HEK293T (cell line): ENCODE data around the gene CKS1B.

Experiments used
- CTCF ChIA-PET: fragments of 350-600 bp; formaldehyde crosslinking; extraction: SDS; loops from one replicate; lab custom pipeline; 2021; ENCODE audit warnings: antibody characterized with exemption, inconsistent platforms; lab: Yijun Ruan, JAX
- POLR2A ChIA-PET: fragments of 350-600 bp; formaldehyde crosslinking; extraction: SDS; loops from one replicate; lab custom pipeline; 2020; ENCODE audit warnings: antibody characterized with exemption, inconsistent platforms; lab: Yijun Ruan, JAX
- DNase-seq: peaks from one replicate; pipeline ENCODE4 v3.0.0; 2012; ENCODE audit warnings: mixed read lengths; ENCODE audit errors: extremely low spot score
- ARNT ChIP-seq: fragments of 450-650 bp; IDR thresholded peaks from 2 replicates; pipeline ENCODE4 v1.6.1; 2017; ENCODE audit warnings: mild to moderate bottlenecking
- BHLHE40 ChIP-seq: fragments of 450-650 bp; IDR thresholded peaks from 2 replicates; pipeline ENCODE4 v1.6.1; 2016; ENCODE audit warnings: mild to moderate bottlenecking, moderate library complexity, borderline replicate concordance
- CTBP1 ChIP-seq: fragments of 450-650 bp; IDR thresholded peaks from 2 replicates; pipeline ENCODE4 v1.6.1; 2016; ENCODE audit warnings: borderline replicate concordance
- ELF4 ChIP-seq: fragments of 450-650 bp; IDR thresholded peaks from 2 replicates; pipeline ENCODE4 v1.6.1; 2017; ENCODE audit warnings: antibody characterized with exemption
- FOXA1 ChIP-seq: fragments of 450-650 bp; IDR thresholded peaks from 2 replicates; pipeline ENCODE4 v1.6.1; 2016; ENCODE audit warnings: mild to moderate bottlenecking
- FOXK2 ChIP-seq: fragments of 450-650 bp; IDR thresholded peaks from 2 replicates; pipeline ENCODE4 v1.6.1; 2016; ENCODE audit warnings: mild to moderate bottlenecking
- FOXM1 ChIP-seq: fragments of 450-650 bp; IDR thresholded peaks from 2 replicates; pipeline ENCODE4 v1.6.1; 2017; ENCODE audit warnings: mild to moderate bottlenecking, borderline replicate concordance
- HDGF ChIP-seq: fragments of 450-650 bp; IDR thresholded peaks from 2 replicates; pipeline ENCODE4 v1.6.1; 2017; ENCODE audit warnings: antibody characterized with exemption, borderline replicate concordance
- L3MBTL2 ChIP-seq: fragments of 450-650 bp; conservative IDR thresholded peaks from 2 replicates; pipeline ENCODE4 v1.6.1; 2016; ENCODE audit warnings: mild to moderate bottlenecking
- LEF1 ChIP-seq: fragments of 450-650 bp; IDR thresholded peaks from 2 replicates; pipeline ENCODE4 v1.6.1; 2017; ENCODE audit warnings: mild to moderate bottlenecking, borderline replicate concordance
- NFRKB ChIP-seq: fragments of 450-650 bp; IDR thresholded peaks from 2 replicates; pipeline ENCODE4 v1.6.1; 2016; ENCODE audit warnings: mild to moderate bottlenecking, moderate library complexity
- PKNOX1 ChIP-seq: fragments of 450-650 bp; IDR thresholded peaks from 2 replicates; pipeline ENCODE4 v1.6.1; 2016
- SP1 ChIP-seq: fragments of 450-650 bp; IDR thresholded peaks from 2 replicates; pipeline ENCODE4 v1.6.1; 2017
- SUZ12 ChIP-seq: fragments of 450-650 bp; IDR thresholded peaks from 2 replicates; pipeline ENCODE4 v1.6.1; 2016; ENCODE audit warnings: mild to moderate bottlenecking
- TARDBP ChIP-seq: fragments of 450-650 bp; IDR thresholded peaks from 2 replicates; pipeline ENCODE4 v1.6.1; 2016
- ZNF384 ChIP-seq: fragments of 450-650 bp; IDR thresholded peaks from 2 replicates; pipeline ENCODE4 v1.6.1; 2016

Gene CKS1B

GRCh38 chr1:155004352-155005075, 30.0 kb downstream of the CKS1B start:
- DNase-seq: no peak
- CTCF ChIA-PET: no interaction called here
- POLR2A ChIA-PET: interaction anchor here (0.8 to 2.0 kb wide), 9 partner anchors 8 to 169 kb away, joined by 3 to 17 read pairs (median 5); partner anchors contain the start of genes ADAM15, CKS1B, FLAD1 and KRTCAP2
- TF ChIP-seq FOXA1 (no peak), PKNOX1 (no peak), SP1 (no peak), NFRKB (no peak), SUZ12 (no peak), L3MBTL2 (no peak), ZNF384 (no peak), LEF1 (no peak), ARNT (no peak), CTBP1 (no peak)

GRCh38 chr1:155005076-155006011, 30.9 kb downstream of the CKS1B start:
- TF ChIP-seq TARDBP: no peak
- TF ChIP-seq LEF1: no peak
- TF ChIP-seq BHLHE40: no peak
- no peak for TF ChIP-seq ELF4
- no peak for TF ChIP-seq FOXA1
- TF ChIP-seq NFRKB: no peak
- TF ChIP-seq PKNOX1: no peak
- TF ChIP-seq ZNF384: no peak
- TF ChIP-seq FOXM1: no peak
- TF ChIP-seq FOXK2: no peak
- TF ChIP-seq SUZ12: no peak
- TF ChIP-seq CTBP1: no peak
- TF ChIP-seq ARNT: no peak
- TF ChIP-seq SP1: no peak
- TF ChIP-seq HDGF: no peak
- no peak for TF ChIP-seq L3MBTL2
- POLR2A ChIA-PET: interaction anchor here (1.1 to 2.0 kb wide), 3 partner anchors 9 to 49 kb away, joined by 3 to 17 read pairs (median 8); no protein-coding TSS in a partner anchor
- CTCF ChIA-PET: no interaction called here
- DNase-seq: no peak

GRCh38 chr1:155006601-155007101, 32.2 kb downstream of the CKS1B start:
- DNase-seq: peak; percentile 59
- TF ChIP-seq ELF4 (no peak), BHLHE40 (no peak), PKNOX1 (no peak), ARNT (no peak), FOXM1 (no peak), CTBP1 (no peak), SP1 (no peak), HDGF (no peak), ZNF384 (no peak), FOXK2 (no peak)
- ChIA-PET POLR2A (interaction anchor here (1.4 to 2.4 kb wide), 2 partner anchors 8 to 11 kb away, joined by 4 to 9 read pairs; no protein-coding TSS in a partner anchor), CTCF (interaction anchor here (0.7 kb wide), 1 partner anchor 846 kb away, joined by 4 read pairs; no protein-coding TSS in a partner anchor)

GRCh38 chr1:155007251-155007828, 32.9 kb downstream of the CKS1B start:
- POLR2A ChIA-PET: interaction anchor here (1.2 to 2.4 kb wide), 4 partner anchors 8 to 46 kb away, joined by 3 to 9 read pairs (median 4); no protein-coding TSS in a partner anchor
- DNase-seq: no peak
- CTCF ChIA-PET: interaction anchor here (0.7 kb wide), 1 partner anchor 847 kb away, joined by 4 read pairs; no protein-coding TSS in a partner anchor
- TF ChIP-seq FOXM1: no peak
- TF ChIP-seq SP1: no peak
- TF ChIP-seq FOXA1: no peak
- TF ChIP-seq FOXK2: no peak
- TF ChIP-seq ZNF384: no peak
